Stimulated activated naive B cell treated with anti-CD40 and anti-IgM and Interleukin-4, amounts not matched to agents 10 μg/mL and 1 μg/mL and 100 μg/mL, for 72 hours (primary cell): ENCODE data around the gene RAB20.

Experiments used
- ATAC-seq, 2 donors: fragments of 150-1000 bp; cut with Tn5 transposase; replicated peaks; 2 replicates each; pipeline ENCODE4 v1.10.0; 2021; ENCODE audit warnings: moderate library complexity in 1 of 2
- DNase-seq: peaks from one replicate; pipeline ENCODE4 v3.0.0; 2021
- H3K27ac Mint-ChIP-seq: one replicate; pipeline ENCODE4 v1.8.0; 2022; ENCODE audit warnings: mild to moderate bottlenecking, mixed read lengths
- H3K27me3 Mint-ChIP-seq, 2 donors: one replicate each; pipeline ENCODE4 v1.8.0; 2022; ENCODE audit warnings: mixed read lengths in 2 of 2
- H3K36me3 Mint-ChIP-seq, 2 donors: one replicate each; pipeline ENCODE4 v1.8.0; 2022; ENCODE audit warnings: mixed read lengths in 2 of 2, mild to moderate bottlenecking in 1 of 2
- H3K4me1 Mint-ChIP-seq, 2 donors: one replicate each; pipeline ENCODE4 v1.8.0; 2022; ENCODE audit warnings: mixed read lengths in 2 of 2, mild to moderate bottlenecking in 1 of 2
- H3K4me3 Mint-ChIP-seq, 2 donors: one replicate each; pipeline ENCODE4 v1.8.0; 2022; ENCODE audit warnings: mild to moderate bottlenecking in 2 of 2, mixed read lengths in 2 of 2, moderate library complexity in 1 of 2
- H3K9me3 Mint-ChIP-seq, 2 donors: one replicate each; pipeline ENCODE4 v1.8.0; 2022; ENCODE audit warnings: mixed read lengths in 2 of 2, mild to moderate bottlenecking in 1 of 2

RAB20 gene

GRCh38 chr13:110509971-110510786, 51.3 kb downstream of the RAB20 start:
- peaks cover 2 to 3% of the 10 kb centered on the region in 2 donors for H3K36me3 Mint-ChIP-seq
- peak; percentile 75 for ATAC-seq

GRCh38 chr13:110509478-110509926, 52.0 kb downstream of the RAB20 start:
- H3K4me3 Mint-ChIP-seq = no peak overlapping the region
- peak; percentile 5 to 12 for ATAC-seq
- no peaks in the 10 kb centered on the region for H3K9me3 Mint-ChIP-seq
- H3K36me3 Mint-ChIP-seq = peaks cover 2 to 3% of the 10 kb centered on the region in 2 donors
- H3K27me3 Mint-ChIP-seq = peaks cover 4 to 8% of the 10 kb centered on the region in 2 donors
- H3K27ac Mint-ChIP-seq = no peak overlapping the region
- peaks cover 12 to 13% of the 10 kb centered on the region in 2 donors for H3K4me1 Mint-ChIP-seq
- DNase-seq = no peak

More at GRCh38 chr13:110509971-110510786, 51.3 kb downstream of the RAB20 start:
- H3K4me3 Mint-ChIP-seq = no peak overlapping the region
- H3K9me3 Mint-ChIP-seq = no peaks in the 10 kb centered on the region
- peaks cover 12 to 13% of the 10 kb centered on the region in 2 donors for H3K4me1 Mint-ChIP-seq
- H3K27me3 Mint-ChIP-seq = peaks cover 4 to 8% of the 10 kb centered on the region in 2 donors
- H3K27ac Mint-ChIP-seq = no peak overlapping the region
- no peak for DNase-seq

- Mint-ChIP-seq H3K27ac (no peak overlapping the region), H3K4me3 (no peak overlapping the region), H3K36me3 (no peaks in the 10 kb centered on the region), H3K4me1 (peaks cover 12 to 13% of the 10 kb centered on the region in 2 donors), H3K9me3 (no peaks in the 10 kb centered on the region), H3K27me3 (peaks cover 4 to 8% of the 10 kb centered on the region in 2 donors)
- DNase-seq = no peak
- ATAC-seq = peak in 1 of 2 donors; percentile 22
Observed at GRCh38 chr13:110507678-110508381, 53.7 kb downstream of the RAB20 start.

- Mint-ChIP-seq H3K27ac (no peak overlapping the region), H3K9me3 (no peaks in the 10 kb centered on the region), H3K36me3 (no peaks in the 10 kb centered on the region)
Observed at GRCh38 chr13:110506859-110507566, 54.5 kb downstream of the RAB20 start.

GRCh38 chr13:110506396-110506795, 55.1 kb downstream of the RAB20 start:
- Mint-ChIP-seq H3K9me3 (no peaks in the 10 kb centered on the region), H3K36me3 (no peaks in the 10 kb centered on the region), H3K4me1 (peaks cover 10 to 12% of the 10 kb centered on the region in 2 donors), H3K27ac (no peak overlapping the region), H3K4me3 (no peak overlapping the region), H3K27me3 (peaks cover 4 to 8% of the 10 kb centered on the region in 2 donors)
- DNase-seq (no peak), ATAC-seq (no peak)

More at GRCh38 chr13:110506859-110507566, 54.5 kb downstream of the RAB20 start:
- Mint-ChIP-seq H3K4me3 (no peak overlapping the region), H3K4me1 (peaks cover 10 to 12% of the 10 kb centered on the region in 2 donors), H3K27me3 (peaks cover 4 to 8% of the 10 kb centered on the region in 2 donors)
- ATAC-seq (no peak), DNase-seq (no peak)

GRCh38 chr13:110505594-110505993, 55.9 kb downstream of the RAB20 start:
- Mint-ChIP-seq H3K27me3 (peaks cover 4 to 8% of the 10 kb centered on the region in 2 donors), H3K4me1 (peaks cover 10 to 12% of the 10 kb centered on the region in 2 donors), H3K27ac (no peak overlapping the region), H3K9me3 (peaks cover 0 to 3% of the 10 kb centered on the region in 2 donors), H3K4me3 (no peak overlapping the region), H3K36me3 (no peaks in the 10 kb centered on the region)
- DNase-seq (no peak), ATAC-seq (no peak)

GRCh38 chr13:110503979-110504499, 57.5 kb downstream of the RAB20 start:
- Mint-ChIP-seq H3K4me1 (no peaks in the 10 kb centered on the region), H3K27me3 (peaks cover 4 to 8% of the 10 kb centered on the region in 2 donors), H3K4me3 (no peak overlapping the region), H3K27ac (no peak overlapping the region), H3K9me3 (peaks cover 4 to 11% of the 10 kb centered on the region in 2 donors), H3K36me3 (peaks cover 0 to 10% of the 10 kb centered on the region in 2 donors)
- ATAC-seq (no peak), DNase-seq (no peak)

GRCh38 chr13:110503037-110503901, 58.3 kb downstream of the RAB20 start:
- H3K27ac Mint-ChIP-seq = no peak overlapping the region
- no peak for DNase-seq
- H3K4me1 Mint-ChIP-seq = no peaks in the 10 kb centered on the region
- peaks cover 6 to 14% of the 10 kb centered on the region in 2 donors for H3K9me3 Mint-ChIP-seq
- H3K27me3 Mint-ChIP-seq = peaks cover 4 to 8% of the 10 kb centered on the region in 2 donors
- peaks cover 0 to 13% of the 10 kb centered on the region in 2 donors for H3K36me3 Mint-ChIP-seq
- H3K4me3 Mint-ChIP-seq = no peak overlapping the region
- no peak for ATAC-seq

- DNase-seq (no peak), ATAC-seq (no peak)
- peaks cover 0 to 1% of the 10 kb centered on the region in 2 donors for H3K27me3 Mint-ChIP-seq
- H3K36me3 Mint-ChIP-seq = peaks cover 0 to 13% of the 10 kb centered on the region in 2 donors
- H3K4me3 Mint-ChIP-seq = no peak overlapping the region
- no peak overlapping the region for H3K27ac Mint-ChIP-seq
- peaks cover 6 to 14% of the 10 kb centered on the region in 2 donors for H3K9me3 Mint-ChIP-seq
- no peaks in the 10 kb centered on the region for H3K4me1 Mint-ChIP-seq
Observed at GRCh38 chr13:110501188-110501587, 60.3 kb downstream of the RAB20 start.

- H3K36me3 Mint-ChIP-seq = peaks cover 0 to 13% of the 10 kb centered on the region in 2 donors
- H3K4me1 Mint-ChIP-seq = no peaks in the 10 kb centered on the region
- H3K4me3 Mint-ChIP-seq = no peak overlapping the region
- DNase-seq (no peak), ATAC-seq (no peak)
- no peak overlapping the region for H3K27ac Mint-ChIP-seq
- H3K27me3 Mint-ChIP-seq = no peaks in the 10 kb centered on the region
- peaks cover 6 to 14% of the 10 kb centered on the region in 2 donors for H3K9me3 Mint-ChIP-seq
Observed at GRCh38 chr13:110500341-110500740, 61.2 kb downstream of the RAB20 start.

GRCh38 chr13:110499621-110500281, 61.8 kb downstream of the RAB20 start:
- no peak overlapping the region for H3K27ac Mint-ChIP-seq
- ATAC-seq (no peak), DNase-seq (no peak)
- no peaks in the 10 kb centered on the region for H3K4me1 Mint-ChIP-seq
- H3K36me3 Mint-ChIP-seq = peaks cover 0 to 13% of the 10 kb centered on the region in 2 donors
- no peak overlapping the region for H3K4me3 Mint-ChIP-seq
- H3K9me3 Mint-ChIP-seq = peaks cover 6 to 14% of the 10 kb centered on the region in 2 donors
- no peaks in the 10 kb centered on the region for H3K27me3 Mint-ChIP-seq

- no peak for ATAC-seq
- peaks cover 6 to 14% of the 10 kb centered on the region in 2 donors for H3K9me3 Mint-ChIP-seq
Observed at GRCh38 chr13:110498765-110499164, 62.8 kb downstream of the RAB20 start.

GRCh38 chr13:110498327-110498726, 63.2 kb downstream of the RAB20 start:
- Mint-ChIP-seq H3K4me3 (no peak overlapping the region), H3K27me3 (no peaks in the 10 kb centered on the region), H3K27ac (no peak overlapping the region), H3K36me3 (peaks cover 0 to 13% of the 10 kb centered on the region in 2 donors), H3K4me1 (no peaks in the 10 kb centered on the region), H3K9me3 (peaks cover 6 to 14% of the 10 kb centered on the region in 2 donors)
- ATAC-seq = no peak
- DNase-seq = no peak

More at GRCh38 chr13:110498765-110499164, 62.8 kb downstream of the RAB20 start:
- Mint-ChIP-seq H3K27ac (no peak overlapping the region), H3K27me3 (no peaks in the 10 kb centered on the region), H3K36me3 (peaks cover 0 to 13% of the 10 kb centered on the region in 2 donors), H3K4me3 (no peak overlapping the region), H3K4me1 (no peaks in the 10 kb centered on the region)
- DNase-seq = no peak
